ENCODE results near the gene CD96.
A peak's percentile ranks its signal among the peaks of the same experiment; 100 is the strongest.

Gene CD96

GRCh38 chr3:111681661-111682426 is 139.8 kb downstream of the CD96 start:
- DNase-seq, result no peak

- no peak for DNase-seq
These were observed 142.6 kb downstream of the CD96 start for GRCh38 chr3:111684640-111685039.

GRCh38 chr3:111688190-111688800 is 146.3 kb downstream of the CD96 start:
- DNase-seq, result no peak

GRCh38 chr3:111690242-111690641 is 148.2 kb downstream of the CD96 start:
- DNase-seq, result no peak

- peak; percentile 44 for DNase-seq
These were observed 149.4 kb downstream of the CD96 start for GRCh38 chr3:111691293-111691909.

GRCh38 chr3:111692593-111693552 is 150.9 kb downstream of the CD96 start:
- no peak for DNase-seq

- DNase-seq, result no peak
These were observed 152.5 kb downstream of the CD96 start for GRCh38 chr3:111694471-111694870.

GRCh38 chr3:111695636-111696117 is 153.7 kb downstream of the CD96 start:
- peak; percentile 17 for DNase-seq

GRCh38 chr3:111700054-111700453 is 158.1 kb downstream of the CD96 start:
- no peak for DNase-seq

GRCh38 chr3:111701292-111701906 is 159.4 kb downstream of the CD96 start:
- no peak for DNase-seq

Data from DMS53 (cell line).